Right lobe of liver (tissue), 6 donors: ENCODE measurements around the gene POPDC2. TPM values are rescaled to one million over a fixed set of nuclear protein-coding genes. Genes with fewer than 3 reads are reported as not detected.

Experiments
- ATAC-seq, 4 donors: fragments of 200-7000 bp; cut with Tn5 transposase; one replicate each; pipeline ENCODE4 v1.9.1; 2020; ENCODE audit warnings: mild to moderate bottlenecking in 4 of 4, moderate library complexity in 4 of 4
- DNase-seq, 3 donors: peaks; one replicate each; pipeline ENCODE4 v3.0.0-alpha.2; 2020
- H3K27ac ChIP-seq, 3 donors: fragments of 200-600 bp; one replicate each; pipeline ENCODE4 v1.8.0; 2022
- H3K27me3 ChIP-seq, 2 donors: fragments of 200-600 bp; one replicate each; pipeline ENCODE4 v1.8.0; 2022
- H3K36me3 ChIP-seq, 4 donors: fragments of 200-600 bp; sonication (generic) in 1 of 4; one replicate each; pipeline versions ENCODE4 v1.5.1 to v1.8.0; 2017 to 2022; ENCODE audit warnings: control low read depth in 1 of 4
- H3K4me1 ChIP-seq, 4 donors: fragments of 200-600 bp; sonication (generic) in 1 of 4; one replicate each; pipeline versions ENCODE4 v1.5.1 to v1.8.0; 2017 to 2022; ENCODE audit warnings: control low read depth in 1 of 4
- H3K4me3 ChIP-seq, 3 donors: fragments of 200-600 bp; one replicate each; pipeline ENCODE4 v1.8.0; 2022
- H3K9me3 ChIP-seq, 4 donors: fragments of 200-600 bp; sonication (generic) in 1 of 4; one replicate each; pipeline versions ENCODE4 v1.5.1 to v1.8.0; 2017 to 2022; ENCODE audit warnings: control low read depth in 1 of 4
- CTCF ChIP-seq, 4 donors: fragments of 200-600 bp in 3 of 4; fragments of 450-650 bp in 1 of 4; IDR thresholded peaks; one replicate each; pipeline versions ENCODE4 v1.5.1 to v1.8.0; 2016 to 2022; ENCODE audit warnings: antibody characterized with exemption in 4 of 4, mild to moderate bottlenecking in 2 of 4
- POLR2A ChIP-seq: fragments of 450-650 bp; IDR thresholded peaks from one replicate; pipeline ENCODE4 v1.6.1; 2017; ENCODE audit warnings: antibody characterized with exemption, mild to moderate bottlenecking
- WGBS: methylation state at CpG from one replicate; pipeline ENCODE4 v1.1.6; 2018; ENCODE audit warnings: low coverage, low lambda C conversion rate; ENCODE audit not compliant: insufficient coverage; ENCODE audit errors: missing lambda C conversion rate; 5-methylcytosine and 5-hydroxymethylcytosine counted together
- intact Hi-C, 2 donors: fragments of 100-400 bp; cut with DNase I; formaldehyde crosslinking; loops; one replicate each; pipeline versions ENCODE4 v1.11.2 to v1.14.1; 2022
- total RNA-seq, 6 experiments: library from RNA; depleted of rRNA in 2 of 6; stranded (reverse); fragments of >200 nt in 2 of 6; fragmentation: NEBNext Ultra II Directional in 3 of 6; extraction: Animal tissue kit (Norgen Biotek cat#: 25700) in 3 of 6; gene quantifications; one replicate each; pipeline versions ENCODE4 v1.1.0 to v1.2.4, GENCODE V29; 2016 to 2023
- donor health status: DM: no; HTN: yes; CAD: no.
- donor health status: DM: no; HTN: no; CAD: no.
- donor health status: DM: no; HTN: no; CAD: no.
- donor health status: DM: no; HTN: yes; CAD: no.
- donor health status: DM: no; HTN: yes; CAD: no.

POPDC2 gene
- total RNA-seq, 6 experiments from 2014 or later, result 0.43 to 0.92 (median 0.68) TPM

- Histone ChIP-seq H3K9me3 (no peaks in the 10 kb centered on the region), H3K27ac (no peak overlapping the region), H3K4me1 (peaks cover 0 to 16% (median 5%) of the 10 kb centered on the region in 4 donors), H3K4me3 (no peak overlapping the region), H3K27me3 (no peaks in the 10 kb centered on the region), H3K36me3 (no peaks in the 10 kb centered on the region)
- 67% methylated on average over 9 of the region's 22 CpGs for WGBS
- intact Hi-C loops, result no loop called here
- TF ChIP-seq POLR2A (no peak), CTCF (IDR thresholded peaks at IDR 0.05) (no peak)
- DNase-seq (no peak), ATAC-seq (no peak)
These were observed 40.7 kb upstream of the POPDC2 start for GRCh38 chr3:119700920-119701734.

GRCh38 chr3:119700269-119700919 is 40.0 kb upstream of the POPDC2 start:
- ATAC-seq (peak in 3 of 4 donors; percentile 10 to 58 (median 34)), DNase-seq (no peak)
- 64% methylated on average over 4 of the region's 4 CpGs for WGBS

GRCh38 chr3:119697394-119697793 is 37.0 kb upstream of the POPDC2 start:
- intact Hi-C loops, result no loop called here
- TF ChIP-seq POLR2A (no peak), CTCF (IDR thresholded peaks at IDR 0.05) (no peak)
- WGBS, result 88% methylated on average over 3 of the region's 5 CpGs
- ATAC-seq (no peak), DNase-seq (no peak)
- no peaks in the 10 kb centered on the region for H3K9me3 ChIP-seq
- no peak overlapping the region for H3K27ac ChIP-seq
- H3K27me3 ChIP-seq, result no peaks in the 10 kb centered on the region
- no peak overlapping the region for H3K4me3 ChIP-seq
- peaks cover 0 to 1% (median 0%) of the 10 kb centered on the region in 4 donors for H3K4me1 ChIP-seq
- H3K36me3 ChIP-seq, result no peaks in the 10 kb centered on the region

More at GRCh38 chr3:119700269-119700919, 40.0 kb upstream of the POPDC2 start:
- Histone ChIP-seq H3K9me3 (no peaks in the 10 kb centered on the region), H3K4me3 (no peak overlapping the region), H3K27me3 (no peaks in the 10 kb centered on the region), H3K27ac (no peak overlapping the region), H3K4me1 (peaks cover 0 to 16% (median 5%) of the 10 kb centered on the region in 4 donors), H3K36me3 (no peaks in the 10 kb centered on the region)
- intact Hi-C loops, result no loop called here
- peak; percentile 16 for TF ChIP-seq POLR2A
- no peak for TF ChIP-seq CTCF (IDR thresholded peaks at IDR 0.05)

- intact Hi-C loops, result no loop called here
- Histone ChIP-seq H3K4me3 (no peak overlapping the region), H3K9me3 (no peaks in the 10 kb centered on the region), H3K27ac (no peak overlapping the region), H3K4me1 (no peaks in the 10 kb centered on the region), H3K27me3 (no peaks in the 10 kb centered on the region), H3K36me3 (no peaks in the 10 kb centered on the region)
- TF ChIP-seq POLR2A (no peak), CTCF (IDR thresholded peaks at IDR 0.05) (no peak)
- ATAC-seq, result no peak
- WGBS, result 100% methylated on average over 2 of the region's 2 CpGs
- no peak for DNase-seq
These were observed 35.1 kb upstream of the POPDC2 start for GRCh38 chr3:119695480-119695879.
